Measurements from ENCODE around the gene APBA3.

- no peak for TF ChIP-seq POLR2A (IDR thresholded peaks at IDR 0.05)
- TF ChIP-seq, protein P1, sequence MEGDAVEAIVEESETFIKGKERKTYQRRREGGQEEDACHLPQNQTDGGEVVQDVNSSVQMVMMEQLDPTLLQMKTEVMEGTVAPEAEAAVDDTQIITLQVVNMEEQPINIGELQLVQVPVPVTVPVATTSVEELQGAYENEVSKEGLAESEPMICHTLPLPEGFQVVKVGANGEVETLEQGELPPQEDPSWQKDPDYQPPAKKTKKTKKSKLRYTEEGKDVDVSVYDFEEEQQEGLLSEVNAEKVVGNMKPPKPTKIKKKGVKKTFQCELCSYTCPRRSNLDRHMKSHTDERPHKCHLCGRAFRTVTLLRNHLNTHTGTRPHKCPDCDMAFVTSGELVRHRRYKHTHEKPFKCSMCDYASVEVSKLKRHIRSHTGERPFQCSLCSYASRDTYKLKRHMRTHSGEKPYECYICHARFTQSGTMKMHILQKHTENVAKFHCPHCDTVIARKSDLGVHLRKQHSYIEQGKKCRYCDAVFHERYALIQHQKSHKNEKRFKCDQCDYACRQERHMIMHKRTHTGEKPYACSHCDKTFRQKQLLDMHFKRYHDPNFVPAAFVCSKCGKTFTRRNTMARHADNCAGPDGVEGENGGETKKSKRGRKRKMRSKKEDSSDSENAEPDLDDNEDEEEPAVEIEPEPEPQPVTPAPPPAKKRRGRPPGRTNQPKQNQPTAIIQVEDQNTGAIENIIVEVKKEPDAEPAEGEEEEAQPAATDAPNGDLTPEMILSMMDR (IDR thresholded peaks at IDR 0.05) = no peak
Observed at GRCh38 chr19:3790209-3790734, 28.8 kb upstream of the APBA3 start.

All from testis (tissue), 2 donors.